Left hindlimb (tissue), 1 donor: ENCODE data around the gene DDOST.
A peak's percentile ranks its signal among the peaks of the same experiment; 100 is the strongest.
"Not testable (repeated sequence)": the region's sequence is repeated elsewhere in the genome, so short reads cannot be mapped to it uniquely, and the experiment has no call there.

Source experiments
- DNase-seq: peaks from one replicate; pipeline ENCODE4 v3.0.0-alpha.2; 2018

Gene DDOST

DNA sequence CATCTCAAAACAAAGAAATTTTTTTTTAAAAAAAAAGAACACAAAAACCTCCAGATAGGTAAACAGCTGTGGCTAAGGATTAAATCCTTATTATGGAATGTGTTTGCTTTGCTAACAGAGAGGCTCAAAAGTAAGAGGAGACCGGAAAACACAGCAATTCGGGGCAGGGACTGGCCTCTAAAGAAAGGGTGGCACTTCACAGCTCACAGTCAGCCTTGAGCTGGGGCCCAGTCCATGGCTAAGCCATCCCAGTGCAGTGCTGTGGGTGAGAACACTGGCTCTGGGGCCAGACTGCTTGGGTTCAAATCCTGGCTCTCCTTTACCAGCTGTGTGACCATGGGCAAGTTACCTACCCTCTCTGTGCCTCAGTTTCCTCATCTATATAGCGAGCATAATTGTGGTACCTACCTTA lies 28.5 kb upstream of the DDOST start:
- no peak for DNase-seq

DNA sequence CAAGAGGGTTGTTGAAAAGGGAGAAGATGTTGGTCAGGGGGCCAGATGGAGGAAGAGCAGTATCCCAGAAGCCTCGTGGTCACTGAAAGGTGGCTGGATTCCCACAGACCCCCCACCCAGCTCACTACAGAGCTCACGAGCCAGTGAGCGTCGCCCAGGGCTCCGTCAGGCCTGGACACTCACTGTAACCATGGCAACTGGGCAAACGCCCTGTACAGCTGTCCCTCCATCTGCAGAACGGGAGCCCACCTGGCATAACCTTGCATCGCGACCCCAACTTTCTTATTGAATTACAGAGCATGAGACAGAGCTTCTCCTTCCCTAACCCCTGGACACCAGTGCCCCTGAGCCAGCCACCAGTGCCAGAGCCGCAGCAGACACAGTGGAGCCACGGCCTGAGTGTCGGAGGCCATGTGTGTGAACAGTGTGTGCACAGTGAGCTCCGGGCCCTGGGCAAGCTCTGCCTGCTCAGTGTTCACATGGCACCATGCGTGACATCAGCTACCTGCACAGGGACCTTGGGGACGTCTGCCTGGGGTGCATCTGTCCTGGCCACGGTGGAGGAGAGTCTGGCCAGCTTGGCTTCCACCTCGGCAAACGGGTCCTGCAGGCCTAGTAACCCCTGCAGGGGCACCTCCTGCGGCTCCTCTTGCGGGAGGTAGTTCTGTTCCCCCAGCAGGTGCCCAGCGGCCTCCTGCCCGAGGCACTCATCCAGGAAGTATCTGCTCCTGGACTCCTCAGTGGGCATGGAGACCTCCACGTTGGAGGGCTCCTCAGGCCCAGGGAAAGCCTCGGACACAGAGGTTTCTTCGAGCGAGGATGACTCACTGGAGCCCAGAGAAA lies 25.9 kb upstream of the DDOST start:
- no peak for DNase-seq

DNA sequence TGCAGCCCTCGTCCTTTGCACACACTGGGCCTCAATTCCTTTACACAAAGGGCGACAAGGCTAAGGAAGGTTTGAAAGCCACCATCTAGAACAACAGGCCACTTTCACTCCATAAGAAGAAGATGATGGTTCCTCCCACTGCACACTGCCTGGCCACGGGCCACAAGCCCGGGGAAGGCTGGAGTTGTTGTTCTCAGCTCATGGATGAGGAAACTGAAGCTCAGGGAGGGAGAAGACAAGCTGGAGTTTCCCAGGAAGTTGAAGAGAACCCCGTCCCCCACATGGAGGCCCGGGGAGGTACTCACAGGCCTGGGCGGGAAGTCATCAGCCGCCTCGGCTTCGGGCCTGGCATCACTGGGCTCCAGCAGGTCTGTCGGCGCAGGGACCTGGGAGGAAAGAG lies 24.6 kb upstream of the DDOST start:
- DNase-seq: no peak

DNA sequence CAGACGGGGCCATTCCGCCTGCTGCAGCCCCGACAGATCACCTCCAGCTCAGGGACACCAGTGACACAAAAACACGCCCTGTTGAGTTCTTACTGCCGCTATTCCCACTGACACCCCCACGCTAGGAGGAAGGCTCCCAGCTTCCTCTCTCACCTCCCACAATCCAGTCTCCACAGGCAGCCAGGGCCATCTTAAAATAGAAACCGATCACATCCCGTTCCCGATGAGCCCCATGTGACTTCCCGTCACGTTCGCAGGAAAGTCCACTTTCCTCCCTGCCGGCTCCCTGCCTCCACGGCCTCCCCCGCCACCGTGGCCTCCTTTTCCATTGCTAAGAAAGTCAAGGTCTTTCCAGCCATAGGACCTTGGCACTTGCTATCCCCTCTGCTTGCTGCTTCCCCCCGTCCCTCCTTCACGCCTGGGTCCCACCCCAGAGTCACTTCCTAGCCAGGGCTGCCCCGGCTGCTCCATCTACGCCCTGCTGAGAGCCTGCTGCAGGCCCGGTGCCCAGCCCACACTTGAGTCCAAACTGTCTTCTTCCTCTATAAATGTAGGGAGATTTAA lies 24.0 kb upstream of the DDOST start:
- no peak for DNase-seq

DNA sequence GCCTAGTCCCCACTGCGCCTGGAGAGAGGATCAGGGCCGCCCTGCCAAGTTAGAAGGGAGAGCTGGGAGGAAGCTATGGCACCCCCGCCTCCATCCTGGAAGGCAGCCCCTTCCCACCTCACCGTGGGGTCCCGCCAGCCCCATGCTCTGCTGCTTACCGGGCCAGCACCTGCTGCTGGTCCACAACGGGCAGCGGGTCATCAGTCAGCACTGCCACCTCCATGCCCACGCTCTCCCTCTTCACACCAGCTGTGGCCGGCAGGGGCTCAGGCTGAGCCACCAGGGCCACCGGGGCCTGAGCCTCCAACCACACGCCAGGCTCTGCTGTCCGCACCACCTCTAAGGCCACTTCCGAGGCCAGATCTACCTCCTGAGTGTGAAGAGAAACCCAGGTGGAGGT lies 23.5 kb upstream of the DDOST start:
- no peak for DNase-seq

DNA sequence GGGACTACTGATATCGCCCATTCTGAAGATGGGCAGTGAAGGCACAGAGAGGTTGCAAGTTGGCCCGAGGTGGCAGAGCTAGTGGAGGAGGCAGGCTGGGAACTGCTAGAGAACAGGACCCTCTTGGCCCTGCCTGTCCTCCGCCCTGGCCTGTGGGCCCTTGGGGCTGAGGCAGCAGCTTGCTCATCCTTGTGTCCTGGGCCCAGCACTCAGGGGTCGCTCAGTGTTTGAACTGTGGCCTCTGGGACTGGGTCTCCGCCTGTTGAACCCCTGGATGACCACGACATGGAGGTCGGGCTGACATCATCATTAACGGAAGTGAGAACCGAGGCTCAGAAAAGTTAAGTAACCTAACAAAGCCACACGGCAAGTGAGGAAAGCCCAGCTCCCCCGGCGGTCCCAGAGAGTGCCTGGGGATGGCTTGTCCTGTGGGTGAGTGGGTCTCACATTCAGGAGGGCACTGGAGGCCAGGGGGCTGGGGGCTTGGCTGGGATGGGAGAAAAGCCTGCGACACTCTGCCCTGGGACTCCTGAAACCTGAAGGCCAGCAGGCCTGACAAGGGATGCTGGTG lies 23.0 kb upstream of the DDOST start:
- DNase-seq: no peak

DNA sequence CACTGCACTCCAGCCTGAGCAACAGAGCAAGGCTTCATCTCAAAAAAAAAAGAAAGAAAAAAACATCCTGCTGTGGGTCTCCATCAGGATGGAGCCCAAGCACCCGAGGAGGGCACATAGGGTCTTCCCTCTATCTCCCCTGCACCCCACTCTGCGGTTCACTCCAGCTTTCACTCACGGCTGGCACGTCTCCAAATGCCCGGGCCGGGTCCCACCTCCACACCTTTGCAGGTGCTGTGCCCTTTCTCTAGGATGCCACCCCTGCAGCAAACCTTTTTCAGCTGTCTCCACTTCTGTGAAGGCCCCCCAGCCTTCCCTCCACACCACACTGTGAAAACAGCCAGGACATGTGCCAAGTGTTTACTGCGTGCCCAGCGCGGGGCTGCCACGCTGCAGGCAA lies 22.4 kb upstream of the DDOST start:
- no peak for DNase-seq

DNA sequence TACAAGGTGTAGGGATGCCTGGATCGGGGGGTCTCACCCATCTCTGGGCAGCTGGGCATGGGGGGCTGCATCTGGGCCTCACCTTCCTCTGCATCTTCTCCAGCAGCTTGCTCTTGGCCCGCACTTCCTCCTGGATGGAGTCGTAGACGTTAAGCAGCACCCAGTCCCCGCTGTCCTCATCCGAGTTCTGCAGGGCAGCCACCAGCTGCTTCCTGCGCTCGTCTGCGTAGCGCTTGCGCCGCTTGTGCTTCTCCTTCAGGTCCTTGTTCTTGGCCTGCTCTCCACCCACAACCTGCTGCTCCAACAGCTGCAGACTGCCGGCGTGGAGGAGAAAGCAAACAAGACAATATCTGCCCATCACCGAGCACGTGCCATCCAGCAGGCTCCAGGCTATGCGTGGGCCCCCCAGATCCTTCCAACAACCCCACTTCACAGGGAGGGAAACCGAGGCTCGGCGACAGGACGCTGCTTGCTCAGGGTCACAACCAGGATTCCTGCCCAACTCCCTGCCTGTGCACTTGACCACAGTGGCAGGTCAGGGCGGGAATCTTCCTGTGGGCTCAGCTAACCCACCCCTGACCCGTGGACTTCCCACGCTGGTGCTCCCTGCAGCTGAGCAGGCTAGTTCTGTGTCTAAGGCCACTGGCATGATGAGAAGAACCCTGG lies 21.5 kb upstream of the DDOST start:
- DNase-seq: no peak

DNA sequence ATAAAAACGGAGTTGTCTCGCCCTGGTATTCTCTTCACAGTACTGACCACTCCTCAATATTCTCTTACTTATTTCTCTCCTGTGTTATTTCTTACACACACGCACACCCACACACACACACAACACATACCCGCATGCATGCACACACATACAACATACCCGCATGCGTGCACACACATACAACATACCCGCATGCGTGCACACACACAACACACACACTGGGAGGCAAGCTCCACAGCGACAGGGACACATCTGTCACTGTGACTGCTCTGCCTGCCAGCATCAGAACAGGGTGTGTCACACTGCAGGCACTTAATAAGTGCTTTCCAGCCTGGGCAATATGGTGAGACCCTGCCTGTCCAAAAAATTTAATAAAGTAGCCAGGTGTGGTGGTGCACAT lies 20.8 kb upstream of the DDOST start:
- no peak for DNase-seq

DNA sequence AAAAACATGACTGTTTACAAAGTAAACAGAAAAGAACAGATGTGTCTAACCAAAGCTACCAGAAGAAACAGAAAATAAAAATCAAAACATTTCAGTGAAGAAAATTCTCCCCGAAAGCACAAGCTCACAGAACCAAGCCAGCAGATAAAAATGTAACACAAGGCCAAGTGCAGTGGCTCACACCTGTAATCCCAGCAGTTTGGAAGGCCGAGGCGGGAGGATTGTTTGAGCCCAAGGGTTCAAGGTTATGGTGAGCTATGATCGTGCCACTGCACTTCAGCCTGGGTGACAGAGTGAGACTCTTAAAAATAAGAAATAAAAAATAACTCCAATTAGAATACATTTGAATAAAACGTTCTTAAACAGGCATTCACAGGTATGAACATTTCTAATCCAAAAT lies 19.1 kb upstream of the DDOST start:
- no peak for DNase-seq

DNA sequence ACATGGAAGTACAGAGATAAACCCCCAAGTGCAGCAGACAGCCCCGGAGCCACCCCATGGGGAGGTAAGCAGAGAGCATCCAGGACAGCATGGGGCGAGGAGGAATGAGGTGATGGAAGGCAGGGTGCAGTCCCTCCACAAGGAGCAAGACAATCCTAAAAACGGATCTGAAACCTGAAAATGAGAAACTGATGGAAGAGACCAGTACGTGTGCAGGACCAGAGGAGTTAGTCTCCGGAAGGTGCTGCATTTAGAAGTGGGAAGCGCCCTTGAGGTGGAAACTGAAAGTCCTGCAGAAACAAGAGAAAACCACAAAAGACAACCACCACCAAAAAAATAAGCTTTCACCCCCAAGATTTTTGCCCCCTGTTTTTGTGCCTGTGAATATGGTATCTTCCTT lies 17.4 kb upstream of the DDOST start:
- no peak for DNase-seq

DNA sequence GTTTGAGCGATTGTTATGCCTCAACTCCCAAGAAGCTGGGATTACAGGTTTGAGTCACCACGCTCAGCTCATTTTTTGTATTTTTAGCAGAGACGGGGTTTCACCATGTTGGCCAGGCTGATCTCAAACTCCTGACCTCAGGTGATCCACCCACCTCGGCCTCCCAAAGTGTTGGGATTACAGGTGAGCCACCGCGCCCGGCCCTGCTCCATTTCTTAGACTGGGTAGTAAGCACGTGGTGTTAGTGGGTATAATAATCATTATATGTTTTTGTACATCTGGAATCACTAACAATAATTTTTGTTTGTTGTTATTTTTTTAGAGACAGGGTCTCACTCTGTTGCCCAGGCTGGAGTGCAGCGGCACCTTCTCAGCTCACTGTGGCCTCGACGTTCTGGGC lies 12.5 kb upstream of the DDOST start:
- DNase-seq: not testable (repeated sequence)

DNA sequence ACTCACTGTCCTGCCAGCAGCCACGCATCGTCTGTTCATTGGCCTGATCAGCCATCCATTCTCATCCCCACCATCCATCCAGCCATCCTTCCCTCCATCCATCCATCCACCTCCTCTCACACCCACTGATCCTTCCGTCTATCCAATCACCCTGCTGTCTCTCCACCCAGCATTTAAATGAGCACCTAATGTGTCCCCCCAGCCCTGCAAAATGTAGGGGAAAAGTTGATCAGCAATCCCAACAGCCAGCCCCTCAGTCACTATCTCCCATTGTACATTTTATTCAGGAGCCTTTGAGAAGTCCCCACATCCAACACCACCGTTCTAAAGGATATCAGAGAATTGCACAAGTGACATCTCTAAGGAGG lies 11.1 kb upstream of the DDOST start:
- DNase-seq: no peak

DNA sequence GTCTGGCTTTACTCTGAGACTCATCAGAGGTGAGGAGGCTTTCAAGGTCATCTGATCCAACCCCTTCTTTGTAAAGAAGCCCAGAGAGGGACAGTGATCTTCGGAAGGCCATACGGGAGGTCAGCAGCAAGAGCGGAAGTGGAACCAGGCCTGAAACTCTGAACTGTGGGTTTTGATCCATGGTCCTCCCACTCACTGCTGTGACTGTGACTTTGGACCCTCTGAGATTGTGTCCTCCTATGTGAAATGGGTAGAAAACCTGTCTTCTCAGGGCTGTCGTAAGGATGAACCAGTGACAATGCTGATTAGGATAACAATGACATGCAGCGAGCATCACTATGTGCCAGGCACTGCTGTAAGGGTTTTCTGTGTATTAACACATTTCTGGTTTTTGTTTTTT lies 9.8 kb upstream of the DDOST start:
- no peak for DNase-seq

DNA sequence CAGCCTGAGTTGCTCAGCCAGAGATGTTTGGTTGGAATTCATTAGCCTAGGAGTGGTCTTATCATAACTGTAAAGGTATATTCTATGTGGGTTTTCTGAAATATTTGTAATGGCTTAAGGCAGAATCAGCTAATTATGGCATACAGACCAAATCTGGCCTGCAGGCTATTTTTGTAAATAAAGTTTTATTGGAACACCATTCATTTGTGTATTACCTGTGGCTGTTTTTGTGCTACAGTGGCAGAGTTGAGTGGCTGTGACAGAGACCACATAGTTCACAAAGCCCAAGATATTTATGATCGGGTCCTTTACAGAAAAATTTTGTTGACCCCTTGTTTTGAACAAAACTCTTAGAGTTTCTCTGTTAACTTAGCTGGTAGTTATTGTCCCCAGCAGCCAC lies 7.4 kb upstream of the DDOST start:
- no peak for DNase-seq

DNA sequence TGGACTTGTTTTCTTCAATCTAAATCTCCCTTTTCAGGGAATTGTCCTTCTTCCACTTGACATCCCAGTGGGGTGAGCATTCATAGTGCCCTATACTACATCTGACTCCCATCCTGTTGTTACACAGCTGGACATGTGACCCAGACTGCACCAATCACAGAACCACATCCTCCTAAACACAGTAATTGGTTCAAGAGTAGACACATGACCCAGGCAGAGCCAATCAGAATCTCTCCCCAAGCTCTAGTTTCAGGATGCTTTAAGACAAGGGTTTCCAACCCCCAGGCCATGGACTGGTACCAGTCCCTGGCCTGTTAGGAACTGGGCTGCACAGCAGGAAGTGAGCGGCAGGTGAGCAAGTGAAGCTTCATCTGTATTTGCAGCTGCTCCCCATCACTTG lies 5.6 kb upstream of the DDOST start:
- no peak for DNase-seq

DNA sequence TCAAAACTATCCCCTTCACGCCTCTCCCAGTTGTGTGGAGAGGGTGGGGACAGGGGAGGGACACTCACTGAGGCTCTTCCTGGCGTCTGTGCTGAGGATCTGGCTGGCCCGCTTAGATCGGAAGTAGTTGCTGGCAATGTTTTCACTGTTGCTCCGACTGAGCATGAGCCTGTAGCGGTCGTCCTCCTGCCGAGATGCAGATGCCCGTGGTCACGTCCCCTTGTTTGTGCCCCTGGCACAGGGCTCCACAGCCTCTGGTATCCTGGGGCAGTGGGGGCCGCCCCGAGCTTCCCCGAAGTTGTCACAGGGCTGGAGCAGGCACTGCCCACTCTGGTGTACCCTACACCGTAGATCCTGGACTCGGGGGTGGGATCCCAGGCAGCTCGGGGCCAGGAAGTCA lies 5.0 kb upstream of the DDOST start:
- DNase-seq: no peak

DNA sequence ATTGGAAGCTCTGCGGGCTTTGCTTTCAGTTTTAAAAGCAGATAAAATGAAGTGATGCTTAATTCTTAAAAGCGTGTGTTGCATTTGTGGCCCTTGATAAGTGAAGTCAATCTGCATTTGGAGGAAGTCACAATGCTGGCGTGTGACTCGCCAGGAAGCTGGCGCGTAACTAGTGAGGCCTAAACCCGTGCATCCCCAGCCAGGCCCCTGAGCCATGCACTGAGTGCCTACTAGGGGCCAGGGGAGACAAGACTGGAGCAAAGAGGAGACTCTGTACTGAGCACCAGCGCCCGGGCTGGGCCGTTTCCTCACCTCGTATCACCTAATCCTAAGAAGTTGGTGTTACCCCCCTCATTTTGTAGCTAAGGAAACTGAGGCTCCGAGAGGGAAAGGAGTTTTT lies 4.6 kb upstream of the DDOST start:
- peak; percentile 20 for DNase-seq

DNA sequence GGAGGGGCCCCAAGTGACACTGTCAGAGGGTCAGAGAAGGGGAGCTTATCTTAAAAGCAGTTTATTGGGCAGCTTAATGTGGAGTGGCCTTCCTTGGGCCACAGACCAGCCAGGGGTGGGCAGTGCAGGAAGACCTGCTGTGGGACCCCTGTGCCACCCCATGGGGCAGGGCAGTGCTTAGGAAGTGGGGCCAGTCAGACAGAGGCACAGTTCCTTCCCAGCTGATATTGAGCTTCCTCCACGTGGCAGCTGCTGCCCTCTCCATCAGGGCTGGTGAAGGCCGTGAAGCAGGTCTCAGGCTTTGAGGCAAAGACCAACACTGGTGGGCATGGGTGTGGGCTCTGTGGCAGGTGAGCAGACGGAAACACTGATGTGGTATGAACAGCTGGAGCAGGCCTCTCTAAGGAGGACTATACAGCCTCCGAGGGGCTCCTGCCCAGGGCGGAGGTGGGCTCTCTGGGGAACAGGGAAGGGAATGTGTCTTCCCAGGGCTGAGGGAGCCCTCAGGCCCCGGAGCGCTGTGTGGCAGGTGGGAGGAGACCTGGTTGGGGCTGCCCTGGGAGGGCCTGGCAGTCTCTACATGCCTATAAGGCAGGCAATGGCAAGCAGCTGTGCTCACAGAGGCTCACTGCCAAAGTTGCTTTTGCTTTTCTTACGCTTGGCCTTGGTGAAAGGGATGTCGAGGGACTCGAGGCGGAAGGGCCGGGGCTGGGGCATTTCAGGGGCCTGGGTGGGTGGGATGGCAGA lies 3.0 kb upstream of the DDOST start:
- DNase-seq: peak; percentile 23

DNA sequence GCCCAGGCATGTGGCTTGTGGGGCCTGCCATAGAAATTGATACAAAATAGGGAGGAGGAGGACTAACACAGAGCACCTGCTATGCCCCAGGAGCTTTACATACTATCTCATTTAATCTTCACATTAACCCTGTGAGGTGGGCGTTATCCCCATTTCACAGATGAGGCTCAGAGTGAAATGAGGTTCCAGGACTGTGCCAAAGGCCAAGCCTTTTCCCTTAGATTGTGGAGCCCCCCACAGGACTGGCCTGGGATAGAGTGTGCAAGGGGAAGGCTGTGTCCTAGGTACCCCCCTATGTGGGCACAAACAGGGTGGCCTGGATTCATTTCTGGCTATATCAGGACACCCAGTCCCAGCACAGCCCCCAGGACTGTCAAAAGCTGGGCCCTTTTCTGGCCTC lies 2.2 kb upstream of the DDOST start:
- DNase-seq: peak; percentile 19

DNA sequence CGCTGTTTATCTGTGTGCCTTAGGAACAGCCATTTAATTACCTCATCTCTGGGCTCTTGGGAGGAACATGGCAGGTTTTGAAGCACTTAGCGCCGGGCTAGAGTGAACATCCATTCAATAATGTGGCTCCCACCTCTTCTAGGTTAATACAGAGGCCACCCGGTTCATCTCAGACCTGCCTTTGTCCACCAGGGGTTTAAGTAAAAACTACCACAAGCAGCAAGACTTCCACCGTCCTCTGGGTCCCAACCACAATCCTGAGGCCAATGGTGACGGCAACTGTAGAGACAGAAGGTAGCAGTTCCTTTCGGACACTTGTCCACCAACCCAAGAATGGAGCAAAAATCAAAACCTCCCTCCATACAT lies 924 bp upstream of the DDOST start:
- no peak for DNase-seq

DNA sequence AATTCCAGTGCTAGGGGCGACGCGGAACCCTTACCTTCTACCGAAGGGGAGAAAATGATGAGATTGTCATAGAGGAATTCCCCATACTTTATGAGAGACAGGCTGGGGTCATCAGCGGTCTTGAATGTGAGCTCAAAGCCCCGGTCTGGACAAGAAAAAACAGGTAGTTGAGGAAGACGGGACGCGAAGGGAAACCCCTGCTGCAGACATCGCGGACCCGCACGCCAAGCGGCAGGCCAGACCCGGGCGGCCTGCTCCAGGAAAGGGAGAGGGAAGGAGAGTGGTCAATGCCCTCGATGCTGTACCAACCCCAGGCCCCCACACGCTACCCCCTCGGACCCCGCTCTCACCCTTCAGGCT lies 342 bp downstream of the DDOST start:
- DNase-seq: no peak

DNA sequence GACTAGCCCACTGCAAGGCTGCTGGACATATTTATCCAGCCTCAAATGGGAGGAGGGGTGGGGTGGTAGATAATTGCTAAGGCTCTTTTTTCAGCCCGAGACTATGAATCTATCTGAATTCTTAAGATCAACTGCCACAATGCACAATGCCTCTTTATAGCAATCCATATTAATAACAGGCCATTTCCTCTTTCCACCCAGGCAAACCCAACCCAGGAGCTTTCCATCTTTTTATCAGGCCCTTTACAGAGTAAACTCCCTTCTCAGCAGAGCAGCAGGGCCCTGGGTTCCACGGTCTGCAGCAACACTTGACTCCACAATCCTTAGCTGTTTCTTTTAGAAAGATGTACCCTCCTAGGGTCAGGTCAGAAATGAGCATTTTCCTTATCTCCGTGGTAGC lies 806 bp downstream of the DDOST start:
- DNase-seq: no peak
